ENCODE measurements around the gene RHBDL2.
"Not testable (repeated sequence)": the region's sequence is repeated elsewhere in the genome, so short reads cannot be mapped to it uniquely, and the experiment has no call there.

DNA sequence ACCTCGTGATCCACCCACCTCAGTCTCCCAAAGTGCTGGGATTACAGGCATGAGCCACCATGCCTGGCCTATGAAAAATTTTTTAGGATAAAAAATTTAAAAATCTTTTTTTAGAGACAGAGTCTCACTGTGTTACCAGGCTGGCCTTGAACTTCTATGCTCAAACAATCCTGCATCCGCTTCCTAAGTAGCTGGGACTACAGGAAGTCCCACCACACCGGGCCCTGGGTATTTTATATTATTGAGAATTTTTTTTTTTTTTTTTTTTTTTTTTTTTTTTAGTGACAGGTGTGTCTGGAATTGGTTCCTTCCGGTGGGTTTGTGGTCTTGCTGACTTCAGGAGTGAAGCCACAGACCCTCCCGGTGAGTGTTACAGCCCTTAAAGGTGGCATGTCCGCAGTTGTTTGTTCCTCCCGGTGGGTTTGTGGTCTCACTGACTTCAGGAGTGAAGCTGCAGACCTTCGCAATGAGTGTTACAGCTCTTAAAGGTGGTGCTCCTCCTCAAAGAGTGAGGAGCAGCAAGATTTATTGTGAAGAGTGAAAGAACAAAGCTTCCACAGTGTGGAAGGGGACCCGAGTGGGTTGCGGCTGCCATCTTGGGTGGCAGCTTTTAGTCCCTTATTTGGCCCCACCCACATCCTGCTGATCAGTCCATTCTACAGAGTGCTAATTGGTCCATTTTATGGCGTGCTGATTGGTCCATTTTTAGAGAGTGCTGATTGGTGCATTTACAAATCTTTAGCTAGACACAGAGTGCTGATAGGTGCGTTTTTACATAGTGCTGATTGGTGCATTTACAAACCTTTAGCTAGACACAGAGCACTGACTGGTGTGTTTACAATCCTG is 36.0 kb upstream of the RHBDL2 start:
- TF ChIP-seq ELF4 (IDR thresholded peaks at IDR 0.05); SUZ12 (IDR thresholded peaks at IDR 0.05); FOXA1 (IDR thresholded peaks at IDR 0.05); SP1 (IDR thresholded peaks at IDR 0.05); LEF1 (IDR thresholded peaks at IDR 0.05; ENCODE audit: borderline replicate concordance); FOXK2 (IDR thresholded peaks at IDR 0.05); FOXM1 (IDR thresholded peaks at IDR 0.05; ENCODE audit: borderline replicate concordance); HDGF (IDR thresholded peaks at IDR 0.05; ENCODE audit: borderline replicate concordance); ZNF384 (IDR thresholded peaks at IDR 0.05): not testable (repeated sequence)
